Ascending aorta (tissue), 2 donors: ENCODE results near the gene ANO7. TPM values are rescaled to one million over a fixed set of nuclear protein-coding genes. Genes with fewer than 3 reads are reported as not detected.

Experiments
- DNase-seq, 2 donors: peaks; one replicate each; pipeline ENCODE4 v3.0.0-alpha.2; 2019; ENCODE audit warnings: low spot score in 2 of 2
- H3K27ac ChIP-seq, 2 donors: fragments of 200-600 bp; sonication (generic); one replicate each; pipeline ENCODE4 v1.5.1; 2016 to 2017; ENCODE audit warnings: mild to moderate bottlenecking in 1 of 2
- H3K27me3 ChIP-seq: fragments of 200-600 bp; sonication (generic); one replicate; pipeline ENCODE4 v1.5.1; 2017
- H3K36me3 ChIP-seq, 2 donors: fragments of 200-600 bp; sonication (generic); one replicate each; pipeline ENCODE4 v1.5.1; 2016
- H3K4me1 ChIP-seq, 2 donors: fragments of 200-600 bp; sonication (generic); one replicate each; pipeline ENCODE4 v1.5.1; 2016 to 2017; ENCODE audit warnings: mild to moderate bottlenecking in 1 of 2
- H3K4me3 ChIP-seq, 2 donors: fragments of 200-600 bp; sonication (generic); one replicate each; pipeline ENCODE4 v1.5.1; 2016 to 2017; ENCODE audit warnings: mild to moderate bottlenecking in 1 of 2
- H3K9me3 ChIP-seq, 2 donors: fragments of 200-600 bp; sonication (generic); one replicate each; pipeline ENCODE4 v1.5.1; 2016
- intact Hi-C: fragments of 100-400 bp; cut with DNase I; formaldehyde crosslinking; loops from one replicate; pipeline ENCODE4 v1.15.1; 2023
- total RNA-seq: library from RNA; depleted of rRNA; stranded (reverse); fragments of >200 nt; gene quantifications from one replicate; pipeline ENCODE4 v1.1.0, GENCODE V29; 2016
- TF ChIP-seq, protein P1 (sequence below), 3 experiments: fragments of 200-600 bp in 2 of 3; fragments of 450-650 bp in 1 of 3; sonication (generic) in 2 of 3; IDR thresholded peaks; one replicate each; pipeline ENCODE4 v1.5.1; 2016 to 2019; ENCODE audit warnings: antibody characterized with exemption in 3 of 3, mild to moderate bottlenecking in 1 of 3, moderate library complexity in 1 of 3

The ANO7 gene
- total RNA-seq, 1 donor from 2014 or later = 0.43 TPM

- H3K27me3 ChIP-seq = no peaks in the 10 kb centered on the region
- no peak overlapping the region for H3K27ac ChIP-seq
- DNase-seq = peak in 1 of 2 donors; percentile 48
- TF ChIP-seq, protein P1, sequence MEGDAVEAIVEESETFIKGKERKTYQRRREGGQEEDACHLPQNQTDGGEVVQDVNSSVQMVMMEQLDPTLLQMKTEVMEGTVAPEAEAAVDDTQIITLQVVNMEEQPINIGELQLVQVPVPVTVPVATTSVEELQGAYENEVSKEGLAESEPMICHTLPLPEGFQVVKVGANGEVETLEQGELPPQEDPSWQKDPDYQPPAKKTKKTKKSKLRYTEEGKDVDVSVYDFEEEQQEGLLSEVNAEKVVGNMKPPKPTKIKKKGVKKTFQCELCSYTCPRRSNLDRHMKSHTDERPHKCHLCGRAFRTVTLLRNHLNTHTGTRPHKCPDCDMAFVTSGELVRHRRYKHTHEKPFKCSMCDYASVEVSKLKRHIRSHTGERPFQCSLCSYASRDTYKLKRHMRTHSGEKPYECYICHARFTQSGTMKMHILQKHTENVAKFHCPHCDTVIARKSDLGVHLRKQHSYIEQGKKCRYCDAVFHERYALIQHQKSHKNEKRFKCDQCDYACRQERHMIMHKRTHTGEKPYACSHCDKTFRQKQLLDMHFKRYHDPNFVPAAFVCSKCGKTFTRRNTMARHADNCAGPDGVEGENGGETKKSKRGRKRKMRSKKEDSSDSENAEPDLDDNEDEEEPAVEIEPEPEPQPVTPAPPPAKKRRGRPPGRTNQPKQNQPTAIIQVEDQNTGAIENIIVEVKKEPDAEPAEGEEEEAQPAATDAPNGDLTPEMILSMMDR (IDR thresholded peaks at IDR 0.05) = no peak
- H3K4me1 ChIP-seq = peaks cover 14 to 28% of the 10 kb centered on the region in 2 donors
- H3K4me3 ChIP-seq = peak overlapping the region; percentile 98 to 100
- intact Hi-C loops = loop anchor here (5.0 to 10.0 kb wide), 3 partner anchors 122 to 275 kb away; partner anchors contain the start of genes PASK and SNED1
- no peaks in the 10 kb centered on the region for H3K9me3 ChIP-seq
- peaks cover 32 to 34% of the 10 kb centered on the region in 2 donors for H3K36me3 ChIP-seq
Observed at GRCh38 chr2:241269707-241270520, 81.4 kb downstream of the ANO7 start.

DNA sequence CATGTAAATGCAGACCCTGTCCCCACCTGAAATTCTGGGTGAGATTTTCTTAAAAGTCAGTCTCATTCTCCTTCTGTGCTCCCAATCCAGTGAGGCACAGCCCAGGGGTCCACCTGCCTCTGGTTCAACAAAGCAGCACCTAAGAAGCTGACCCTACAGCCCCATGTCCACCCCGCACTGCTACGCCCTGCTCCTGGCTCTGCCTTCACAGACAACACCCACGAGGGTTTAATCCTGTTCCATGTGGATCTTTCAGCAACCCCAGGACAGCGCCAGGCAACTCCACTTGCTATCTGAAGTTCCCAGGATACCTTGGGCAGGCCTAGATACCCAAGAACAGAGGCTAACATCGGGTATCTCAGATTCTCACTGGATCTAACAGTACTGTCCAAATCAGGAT is 82.1 kb downstream of the ANO7 start:
- H3K27me3 ChIP-seq = no peaks in the 10 kb centered on the region
- H3K27ac ChIP-seq = no peak overlapping the region
- no peaks in the 10 kb centered on the region for H3K9me3 ChIP-seq
- TF ChIP-seq, protein P1 (IDR thresholded peaks at IDR 0.05) = no peak
- peak overlapping the region; percentile 98 to 100 for H3K4me3 ChIP-seq
- H3K36me3 ChIP-seq = peaks cover 26 to 28% of the 10 kb centered on the region in 2 donors
- no peak for DNase-seq
- intact Hi-C loops = loop anchor here (5.0 to 10.0 kb wide), 3 partner anchors 122 to 276 kb away; partner anchors contain the start of genes PASK and SNED1
- H3K4me1 ChIP-seq = peaks cover 14 to 28% of the 10 kb centered on the region in 2 donors

DNA sequence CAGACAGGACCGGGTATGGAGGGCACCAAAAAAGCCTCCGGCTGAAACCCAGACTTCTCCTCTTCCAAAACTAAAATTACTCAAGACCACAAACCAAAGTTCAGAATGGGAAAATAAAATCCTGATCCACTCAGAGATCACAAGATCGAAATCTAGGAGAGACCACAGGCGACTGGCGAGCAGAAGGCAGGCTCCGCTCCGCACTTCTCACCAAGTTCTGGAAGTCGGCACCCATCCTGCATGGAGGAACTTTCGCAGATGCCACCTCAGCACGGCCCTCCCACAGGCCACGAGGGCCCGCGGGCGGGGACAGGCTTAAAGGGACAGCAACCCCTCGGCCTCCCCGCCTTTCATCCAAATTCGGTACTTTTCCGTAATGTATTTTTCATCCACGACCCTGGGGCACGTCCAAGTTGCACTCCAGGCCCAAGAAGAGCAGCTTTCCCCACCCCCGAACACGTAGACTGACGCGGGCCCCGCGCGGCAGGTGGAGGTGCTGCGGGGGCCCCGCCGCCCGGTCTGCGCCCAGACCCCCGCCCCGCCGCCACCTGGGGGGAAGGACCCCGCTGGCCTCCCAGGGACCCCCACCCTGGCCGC is 83.3 kb downstream of the ANO7 start:
- peak overlapping the region; percentile 95 to 98 for H3K27ac ChIP-seq
- peak; percentile 70 to 93 for DNase-seq
- H3K27me3 ChIP-seq = no peaks in the 10 kb centered on the region
- TF ChIP-seq, protein P1 (IDR thresholded peaks at IDR 0.05) = no peak
- intact Hi-C loops = loop anchor here (1.0 to 10.0 kb wide), 5 partner anchors 43 to 277 kb away; partner anchors contain the start of genes FARP2, HDLBP, PASK and SEPTIN2
- H3K4me3 ChIP-seq = peak overlapping the region; percentile 98 to 100
- H3K4me1 ChIP-seq = peaks cover 14 to 28% of the 10 kb centered on the region in 2 donors
- no peaks in the 10 kb centered on the region for H3K9me3 ChIP-seq
- peaks cover 15% of the 10 kb centered on the region in 2 donors for H3K36me3 ChIP-seq

GRCh38 chr2:241272303-241273209 is 84.1 kb downstream of the ANO7 start:
- Histone ChIP-seq H3K9me3 (no peaks in the 10 kb centered on the region), H3K27ac (peak overlapping the region; percentile 95 to 98), H3K36me3 (peaks cover 8 to 9% of the 10 kb centered on the region in 2 donors), H3K4me1 (peaks cover 14 to 28% of the 10 kb centered on the region in 2 donors), H3K4me3 (peak overlapping the region; percentile 98 to 100), H3K27me3 (no peaks in the 10 kb centered on the region)
- TF ChIP-seq, protein P1 (IDR thresholded peaks at IDR 0.05) = no peak
- intact Hi-C loops = loop anchor here (1.0 to 10.0 kb wide), 5 partner anchors 43 to 278 kb away; partner anchors contain the start of genes FARP2, HDLBP, PASK and SEPTIN2
- peak; percentile 30 to 87 for DNase-seq
